GM12874 (cell line): Measurements from ENCODE around the gene CEBPA.

Experiments
- TF ChIP-seq, protein P1 (sequence below): IDR thresholded peaks from 2 replicates; pipeline ENCODE4 v1.5.1; 2011; ENCODE audit warnings: low read depth, mild to moderate bottlenecking, control low read depth, low read length, moderate library complexity; ENCODE audit not compliant: insufficient read depth

The CEBPA gene

DNA sequence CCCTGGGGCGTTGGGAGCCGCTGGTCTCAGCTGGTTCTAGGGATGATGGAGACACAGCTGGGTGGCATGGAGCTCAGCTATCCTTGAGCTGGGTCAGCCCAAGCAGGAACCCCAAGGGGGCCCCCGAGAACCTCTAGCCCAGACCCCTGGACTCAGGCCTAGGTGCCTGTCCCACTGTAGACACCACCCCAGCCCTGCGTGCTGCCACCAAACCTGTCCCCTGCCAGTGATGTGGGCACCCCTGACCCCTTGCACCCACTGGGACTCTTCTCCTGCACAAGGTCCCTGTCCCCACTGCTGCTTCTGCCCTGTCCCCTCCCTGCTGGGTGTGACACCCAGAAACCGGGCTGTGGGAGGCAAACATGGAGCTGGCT, 26.8 kb downstream of the CEBPA start:
- TF ChIP-seq, protein P1, sequence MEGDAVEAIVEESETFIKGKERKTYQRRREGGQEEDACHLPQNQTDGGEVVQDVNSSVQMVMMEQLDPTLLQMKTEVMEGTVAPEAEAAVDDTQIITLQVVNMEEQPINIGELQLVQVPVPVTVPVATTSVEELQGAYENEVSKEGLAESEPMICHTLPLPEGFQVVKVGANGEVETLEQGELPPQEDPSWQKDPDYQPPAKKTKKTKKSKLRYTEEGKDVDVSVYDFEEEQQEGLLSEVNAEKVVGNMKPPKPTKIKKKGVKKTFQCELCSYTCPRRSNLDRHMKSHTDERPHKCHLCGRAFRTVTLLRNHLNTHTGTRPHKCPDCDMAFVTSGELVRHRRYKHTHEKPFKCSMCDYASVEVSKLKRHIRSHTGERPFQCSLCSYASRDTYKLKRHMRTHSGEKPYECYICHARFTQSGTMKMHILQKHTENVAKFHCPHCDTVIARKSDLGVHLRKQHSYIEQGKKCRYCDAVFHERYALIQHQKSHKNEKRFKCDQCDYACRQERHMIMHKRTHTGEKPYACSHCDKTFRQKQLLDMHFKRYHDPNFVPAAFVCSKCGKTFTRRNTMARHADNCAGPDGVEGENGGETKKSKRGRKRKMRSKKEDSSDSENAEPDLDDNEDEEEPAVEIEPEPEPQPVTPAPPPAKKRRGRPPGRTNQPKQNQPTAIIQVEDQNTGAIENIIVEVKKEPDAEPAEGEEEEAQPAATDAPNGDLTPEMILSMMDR: no peak

DNA sequence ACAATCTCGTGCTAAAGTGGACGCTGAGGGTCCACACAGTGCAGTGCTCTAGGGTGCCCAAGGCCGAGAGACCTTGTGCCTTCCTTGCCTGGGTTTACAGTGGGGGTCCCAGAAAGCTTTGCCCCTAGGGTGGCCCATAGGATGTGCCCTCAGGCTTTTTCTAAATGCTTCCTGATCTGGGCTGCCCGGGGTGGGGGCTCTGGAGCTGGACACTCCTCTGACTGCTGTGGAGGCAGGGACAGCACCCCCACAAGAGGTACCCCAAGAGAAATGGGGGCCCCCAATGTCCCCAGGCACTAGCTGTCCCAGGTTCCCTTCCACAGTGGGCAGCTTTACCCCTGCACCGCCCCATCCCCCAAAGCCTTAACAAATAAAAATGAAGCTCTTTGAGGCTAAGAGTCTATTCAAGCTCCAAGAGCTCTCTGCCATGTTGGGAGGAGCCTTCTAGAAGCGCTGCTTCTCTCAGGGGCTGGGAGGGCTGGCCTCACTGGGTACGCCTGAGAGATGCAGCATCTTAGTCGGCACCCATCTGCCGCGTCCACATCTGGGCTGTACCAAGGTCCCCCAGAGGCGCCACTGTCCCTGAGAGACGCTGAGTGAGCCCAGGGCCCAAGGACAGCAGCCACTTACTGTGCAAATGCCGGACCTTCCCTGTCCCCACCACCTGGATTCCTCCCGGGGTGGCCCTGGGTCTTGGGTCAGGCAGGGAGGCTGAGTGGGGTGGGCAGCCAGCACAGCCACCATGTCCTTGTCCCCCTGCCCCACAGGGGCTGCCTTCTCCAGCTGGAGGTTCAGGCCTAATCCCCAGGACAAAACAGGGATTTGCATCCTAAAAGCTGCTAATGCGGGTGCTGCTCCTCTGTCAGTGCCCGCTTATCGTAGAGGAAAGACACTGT, 27.4 kb downstream of the CEBPA start:
- TF ChIP-seq, protein P1: no peak

DNA sequence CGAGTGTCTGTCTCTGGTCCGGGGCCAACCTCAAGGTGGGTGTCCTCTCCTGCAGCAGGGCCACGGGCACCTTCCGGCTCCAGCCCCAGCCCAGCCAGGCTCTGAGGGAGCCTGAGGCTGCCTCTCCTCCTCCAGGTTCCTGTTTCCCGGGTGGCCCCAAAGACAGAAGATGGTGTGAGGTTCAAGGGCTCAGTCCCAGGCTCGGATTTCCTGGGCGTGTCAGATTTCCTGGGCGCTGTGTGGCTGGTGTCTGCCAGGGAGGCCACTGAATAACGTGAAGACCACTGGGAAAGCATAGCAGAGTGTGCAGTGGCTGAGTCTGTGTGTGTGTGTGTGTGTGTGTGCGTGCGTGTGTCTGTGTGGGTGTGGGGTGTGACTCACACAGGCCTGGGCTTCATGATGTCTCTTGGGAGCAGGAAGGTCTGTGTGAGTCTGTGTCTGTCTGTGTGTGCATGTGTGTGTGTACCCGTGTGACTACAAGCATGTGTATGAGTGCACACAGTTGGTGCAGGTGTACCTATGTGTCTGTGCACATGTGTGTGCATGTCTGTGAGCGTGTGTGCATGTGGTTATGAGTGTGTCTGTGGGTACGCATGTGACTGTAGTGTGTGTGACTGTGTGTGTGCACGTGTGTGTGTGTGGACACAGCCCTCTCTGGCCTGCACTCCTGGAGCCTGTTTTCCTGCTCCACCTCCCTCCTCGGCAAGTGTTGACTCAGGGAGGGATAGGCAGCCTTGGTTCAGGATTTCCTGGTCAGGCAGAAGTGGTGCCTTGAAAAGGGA, 28.3 kb downstream of the CEBPA start:
- TF ChIP-seq, protein P1: no peak

DNA sequence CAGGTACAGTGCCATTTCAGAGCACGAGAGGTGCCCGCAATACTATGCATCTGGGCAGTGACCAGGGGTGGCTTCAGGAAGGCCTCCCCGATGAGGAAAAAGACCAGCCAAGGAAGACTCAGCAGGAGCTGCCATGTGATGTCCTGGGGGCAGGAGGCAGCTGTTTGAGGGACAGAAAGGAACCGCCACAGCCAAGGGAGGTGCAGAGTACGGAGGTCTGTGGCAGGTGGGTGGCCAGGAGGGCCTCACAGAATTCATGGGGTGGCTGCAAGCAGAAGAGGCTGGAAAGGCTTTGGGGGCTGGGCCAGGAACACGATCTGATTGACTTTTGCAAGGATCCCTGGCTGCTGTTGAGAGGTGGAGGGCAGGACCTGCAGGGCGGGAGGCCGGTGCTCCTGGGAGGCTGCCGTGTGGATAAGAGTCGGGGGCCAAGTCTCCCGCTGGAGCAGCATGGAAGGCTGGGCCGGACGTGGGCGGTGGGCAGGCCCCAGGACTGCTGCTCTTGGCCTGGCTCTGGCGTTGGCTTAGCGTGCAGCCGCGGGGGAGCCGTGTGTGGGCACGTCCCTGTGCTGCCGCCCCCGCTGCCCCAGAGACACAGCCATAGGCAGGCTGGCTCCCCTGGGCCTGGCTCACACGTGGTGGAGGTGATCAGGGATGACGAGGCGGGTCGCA, 29.1 kb downstream of the CEBPA start:
- TF ChIP-seq, protein P1: no peak

DNA sequence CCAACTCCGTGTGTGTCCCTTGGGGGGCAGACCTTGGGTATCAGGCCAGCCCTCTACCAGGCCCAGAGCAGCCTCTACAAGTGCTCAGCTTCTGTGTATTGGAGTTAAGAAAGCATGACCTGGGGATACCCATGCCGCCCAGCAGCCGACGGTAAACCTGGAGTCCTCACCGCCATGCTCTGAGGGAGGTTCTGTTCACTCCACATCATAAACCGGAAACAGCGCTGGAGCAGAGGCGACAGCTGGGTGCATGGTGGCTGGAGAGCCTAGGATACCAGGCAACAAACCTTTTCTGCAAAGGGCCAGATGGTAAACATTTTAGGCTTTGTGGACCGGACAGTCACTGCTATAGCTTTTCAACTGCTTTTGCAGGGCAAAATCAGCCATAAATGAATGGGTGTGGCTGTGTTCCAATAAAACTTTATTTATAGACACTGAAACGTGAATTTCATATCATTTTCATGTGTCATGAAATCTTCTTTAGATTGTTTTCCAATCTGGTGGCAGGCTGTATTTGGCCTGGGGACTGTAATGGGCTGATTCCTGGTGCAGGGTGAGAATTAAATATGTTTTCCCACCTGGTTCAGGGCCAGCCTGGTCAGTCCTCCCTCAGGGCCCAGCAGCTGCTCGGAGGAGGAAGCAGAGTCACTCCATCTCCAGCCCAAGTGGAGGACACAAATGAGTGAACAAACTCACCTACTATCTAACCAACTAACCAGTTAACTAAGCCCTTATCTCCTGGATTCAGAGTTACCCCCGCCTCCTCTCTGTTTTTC, 30.9 kb downstream of the CEBPA start:
- TF ChIP-seq, protein P1: no peak

DNA sequence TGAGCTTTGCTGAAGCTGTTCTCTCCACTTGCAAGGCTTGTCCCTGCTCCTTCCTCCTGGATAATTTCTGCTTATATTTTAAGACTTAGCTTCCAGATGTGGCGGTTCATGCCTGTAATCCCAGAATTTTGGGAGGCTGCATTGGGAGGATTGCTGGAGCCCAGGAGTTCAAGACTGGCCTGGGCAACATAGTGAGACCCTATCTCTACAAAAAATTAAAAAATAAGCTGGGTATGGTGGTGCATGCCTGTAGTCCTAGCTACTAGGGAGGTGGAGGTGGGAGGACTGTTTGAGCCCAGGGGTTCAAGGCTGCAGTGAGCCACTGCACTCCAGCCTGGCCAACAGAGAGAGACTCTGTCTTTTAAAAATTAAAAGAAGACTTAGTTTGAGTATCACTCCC, 31.6 kb downstream of the CEBPA start:
- TF ChIP-seq, protein P1: no peak
